ENCODE measurements around the gene PSMG3.

Gene PSMG3

DNA sequence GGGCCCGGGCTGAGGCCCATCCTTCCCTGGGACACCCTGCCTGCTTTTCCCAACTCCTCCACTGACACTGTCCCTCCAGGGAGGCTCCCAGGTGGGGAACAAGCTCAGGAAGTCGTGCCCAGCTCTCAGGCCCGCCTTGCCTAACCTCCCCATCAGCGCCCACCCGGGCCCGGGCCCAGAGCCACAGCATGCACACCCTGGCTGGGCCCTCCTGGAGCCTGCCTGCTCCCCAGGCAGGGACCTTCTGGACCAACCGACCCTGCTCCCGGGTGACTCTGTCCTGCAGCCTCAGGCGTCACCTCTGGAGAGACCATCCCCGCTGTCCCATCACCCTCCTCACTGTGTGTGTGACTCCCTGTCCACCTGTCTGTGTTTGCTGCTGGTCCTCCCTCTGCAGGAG, 12.1 kb downstream of the PSMG3 start:
- Histone ChIP-seq H3K4me3 (ENCODE audit: low read depth, low read length) (no peak overlapping the region), H3K9me3 (ENCODE audit: severe bottlenecking) (no peaks in the 10 kb centered on the region), H3K27ac (peak overlapping the region; percentile 20; the same call in 1 of the 2 replicates), H3K36me3 (peaks cover 2% of the 10 kb centered on the region; the same call in 1 of the 2 replicates), H3K27me3 (ENCODE audit: insufficient read depth, low read depth, severe bottlenecking) (no peaks in the 10 kb centered on the region)
- DNase-seq, result no peak
- TF ChIP-seq, protein P1, sequence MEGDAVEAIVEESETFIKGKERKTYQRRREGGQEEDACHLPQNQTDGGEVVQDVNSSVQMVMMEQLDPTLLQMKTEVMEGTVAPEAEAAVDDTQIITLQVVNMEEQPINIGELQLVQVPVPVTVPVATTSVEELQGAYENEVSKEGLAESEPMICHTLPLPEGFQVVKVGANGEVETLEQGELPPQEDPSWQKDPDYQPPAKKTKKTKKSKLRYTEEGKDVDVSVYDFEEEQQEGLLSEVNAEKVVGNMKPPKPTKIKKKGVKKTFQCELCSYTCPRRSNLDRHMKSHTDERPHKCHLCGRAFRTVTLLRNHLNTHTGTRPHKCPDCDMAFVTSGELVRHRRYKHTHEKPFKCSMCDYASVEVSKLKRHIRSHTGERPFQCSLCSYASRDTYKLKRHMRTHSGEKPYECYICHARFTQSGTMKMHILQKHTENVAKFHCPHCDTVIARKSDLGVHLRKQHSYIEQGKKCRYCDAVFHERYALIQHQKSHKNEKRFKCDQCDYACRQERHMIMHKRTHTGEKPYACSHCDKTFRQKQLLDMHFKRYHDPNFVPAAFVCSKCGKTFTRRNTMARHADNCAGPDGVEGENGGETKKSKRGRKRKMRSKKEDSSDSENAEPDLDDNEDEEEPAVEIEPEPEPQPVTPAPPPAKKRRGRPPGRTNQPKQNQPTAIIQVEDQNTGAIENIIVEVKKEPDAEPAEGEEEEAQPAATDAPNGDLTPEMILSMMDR (IDR thresholded peaks at IDR 0.05; ENCODE audit: low read depth, low read length), result no peak

GRCh38 chr7:1557006-1557405, 12.8 kb downstream of the PSMG3 start:
- no peak for DNase-seq
- H3K36me3 ChIP-seq, result peaks cover 4% of the 10 kb centered on the region; the same call in 1 of the 2 replicates
- H3K4me3 ChIP-seq (ENCODE audit: low read depth, low read length), result no peak overlapping the region
- peak overlapping the region; percentile 40 for H3K27ac ChIP-seq
- TF ChIP-seq, protein P1 (IDR thresholded peaks at IDR 0.05; ENCODE audit: low read depth, low read length), result no peak
- no peaks in the 10 kb centered on the region for H3K27me3 ChIP-seq (ENCODE audit: insufficient read depth, low read depth, severe bottlenecking)
- no peaks in the 10 kb centered on the region for H3K9me3 ChIP-seq (ENCODE audit: severe bottlenecking)

- peak; percentile 96 for DNase-seq
- H3K27ac ChIP-seq, result peak within 1 kb of the TSS; percentile 96
- H3K9me3 ChIP-seq (ENCODE audit: severe bottlenecking), result no peaks in the 10 kb centered on the region
- H3K27me3 ChIP-seq (ENCODE audit: insufficient read depth, low read depth, severe bottlenecking), result no peaks in the 10 kb centered on the region
- TF ChIP-seq, protein P1 (IDR thresholded peaks at IDR 0.05; ENCODE audit: low read depth, low read length), result peak; percentile 76
- peaks cover 4% of the 10 kb centered on the region; the same call in 1 of the 2 replicates for H3K36me3 ChIP-seq
- peak within 1 kb of the TSS; percentile 50 for H3K4me3 ChIP-seq (ENCODE audit: low read depth, low read length)
Observed at GRCh38 chr7:1555813-1556543, 13.9 kb downstream of the PSMG3 start, which contains the start of gene TMEM184A. TSS of gene TMEM184A (minus strand) at chr7:1556205. CDS start at chr7:1555484, 721 bp downstream.

DNA sequence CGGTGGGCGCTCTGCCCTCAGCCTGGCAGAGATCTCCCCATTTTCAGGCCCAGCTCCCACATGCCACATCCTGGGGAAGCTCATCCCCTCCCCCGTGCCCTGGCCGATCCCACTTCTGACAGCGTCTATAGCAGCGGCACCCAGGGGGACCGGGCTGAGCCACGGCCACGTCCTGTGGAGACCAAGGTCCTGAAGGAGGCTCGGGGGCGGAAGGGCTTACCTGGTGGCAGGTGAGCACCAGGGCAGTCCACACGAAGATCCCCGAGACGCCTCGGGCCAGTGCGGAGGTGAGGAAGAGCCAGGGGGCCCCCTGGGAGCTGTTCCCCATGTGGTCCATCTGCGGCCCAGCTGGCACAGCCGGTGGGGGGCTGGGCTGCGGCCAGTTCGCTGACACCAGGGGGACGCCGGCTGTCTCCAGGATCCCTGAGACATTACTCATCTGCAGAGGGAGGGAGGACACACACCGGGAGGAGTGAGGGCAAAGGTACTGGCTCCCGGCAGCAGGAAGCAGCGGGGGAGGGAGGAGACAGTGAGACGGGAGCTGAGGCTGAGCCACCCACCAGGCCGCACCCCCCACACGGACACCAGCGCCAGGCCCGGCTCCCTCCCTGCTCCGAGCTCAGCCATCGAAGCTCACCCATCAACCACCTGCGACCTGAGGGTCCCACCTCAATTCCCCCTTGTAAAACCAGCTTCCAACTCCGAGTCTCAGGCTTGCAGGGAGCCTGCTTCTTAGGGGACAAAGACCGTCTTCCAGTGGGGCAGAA, 14.6 kb downstream of the PSMG3 start:
- peak overlapping the region; percentile 96 for H3K27ac ChIP-seq
- peak overlapping the region; percentile 50 for H3K4me3 ChIP-seq (ENCODE audit: low read depth, low read length)
- H3K27me3 ChIP-seq (ENCODE audit: insufficient read depth, low read depth, severe bottlenecking), result no peaks in the 10 kb centered on the region
- peaks cover 9% of the 10 kb centered on the region for H3K36me3 ChIP-seq
- TF ChIP-seq, protein P1 (IDR thresholded peaks at IDR 0.05; ENCODE audit: low read depth, low read length), result no peak
- peak; percentile 94 for DNase-seq
- no peaks in the 10 kb centered on the region for H3K9me3 ChIP-seq (ENCODE audit: severe bottlenecking)

DNA sequence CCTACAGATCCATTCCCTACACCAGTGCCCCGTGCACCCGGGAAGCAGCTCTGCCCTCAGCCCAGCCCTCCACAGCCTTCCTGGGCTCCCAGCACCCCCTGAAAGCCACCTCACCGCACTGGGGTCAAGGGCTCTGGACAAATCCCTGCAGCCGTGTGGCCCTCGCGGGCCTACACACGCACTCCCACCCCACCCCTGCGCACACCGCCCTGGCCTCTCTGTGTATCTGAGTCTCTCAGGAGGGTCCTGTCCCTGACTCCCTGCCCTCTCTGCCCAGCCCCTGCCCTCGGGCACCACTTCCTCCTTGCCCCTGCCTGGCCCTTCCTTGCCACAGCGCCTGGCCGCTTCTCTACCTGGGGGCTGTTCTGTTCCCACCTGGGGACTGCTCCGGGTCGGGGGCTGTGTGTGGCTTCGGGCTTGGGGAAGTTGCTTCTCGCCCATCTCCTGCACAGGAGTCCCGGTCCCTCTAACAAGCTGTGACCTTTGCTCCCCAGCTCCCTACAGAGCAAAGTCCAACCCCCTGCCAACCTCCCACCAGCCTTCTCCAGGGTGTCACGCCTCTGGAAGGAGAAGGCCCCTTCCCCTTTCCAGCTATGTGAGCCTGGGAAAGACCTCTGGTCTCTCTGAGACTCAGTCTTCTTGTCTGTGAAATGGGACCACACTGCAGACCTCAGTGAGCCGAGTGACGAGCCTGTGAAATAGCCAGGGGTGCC, 15.3 kb downstream of the PSMG3 start:
- no peak overlapping the region for H3K4me3 ChIP-seq (ENCODE audit: low read depth, low read length)
- TF ChIP-seq, protein P1 (IDR thresholded peaks at IDR 0.05; ENCODE audit: low read depth, low read length), result no peak
- H3K27me3 ChIP-seq (ENCODE audit: insufficient read depth, low read depth, severe bottlenecking), result no peaks in the 10 kb centered on the region
- no peaks in the 10 kb centered on the region for H3K9me3 ChIP-seq (ENCODE audit: severe bottlenecking)
- DNase-seq, result no peak
- peaks cover 15% of the 10 kb centered on the region for H3K36me3 ChIP-seq
- H3K27ac ChIP-seq, result peak overlapping the region; percentile 96

Measured in WERI-Rb-1 (cell line).